Measurements from ENCODE around the gene PSMB3.

PSMB3 gene

GRCh38 chr17:38798614-38799500 lies 46.3 kb downstream of the PSMB3 start:
- peak in 1 of 2 experiments; percentile 67 for DNase-seq

GRCh38 chr17:38799501-38800236 lies 47.1 kb downstream of the PSMB3 start, which contains the start of gene PIP4K2B:
TSS of gene PIP4K2B (minus strand) at chr17:38799556. CDS start at chr17:38799424, 132 bp downstream.
- DNase-seq, result peak; percentile 94 to 96

GRCh38 chr17:38800237-38800760 lies 47.8 kb downstream of the PSMB3 start:
- no peak for DNase-seq

GRCh38 chr17:38809828-38810227 lies 57.3 kb downstream of the PSMB3 start:
- no peak for DNase-seq

All from NCI-H446 (cell line).